GM10266 (cell line): ENCODE data around the gene TMEM72.

Experiments
- DNase-seq: peaks from one replicate; pipeline ENCODE4 v3.0.0; 2012; ENCODE audit errors: extremely low spot score
- TF ChIP-seq, protein P1 (sequence below): IDR thresholded peaks from 2 replicates; pipeline ENCODE4 v1.5.1; 2012; ENCODE audit warnings: mild to moderate bottlenecking, low read depth; ENCODE audit not compliant: control insufficient read depth, insufficient read depth; ENCODE audit errors: missing control alignments

Gene TMEM72

DNA sequence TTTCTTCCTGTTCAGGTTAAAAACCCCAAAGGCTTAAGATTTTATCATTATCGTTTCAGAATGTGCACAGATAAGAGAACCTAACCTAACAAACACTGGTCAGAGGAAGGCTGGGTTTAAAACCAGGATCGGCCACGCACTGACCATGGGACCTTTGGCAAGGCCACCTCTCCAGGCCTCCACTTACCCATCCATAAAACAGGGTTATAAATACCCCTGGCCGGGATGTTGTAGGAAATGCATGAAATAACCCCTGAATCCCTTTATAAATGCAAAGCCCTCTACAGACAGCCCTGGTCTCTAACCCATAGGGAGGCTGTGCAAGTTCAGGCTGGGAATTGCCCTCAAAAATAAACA lies 67.1 kb downstream of the TMEM72 start:
- no peak for DNase-seq
- TF ChIP-seq, protein P1, sequence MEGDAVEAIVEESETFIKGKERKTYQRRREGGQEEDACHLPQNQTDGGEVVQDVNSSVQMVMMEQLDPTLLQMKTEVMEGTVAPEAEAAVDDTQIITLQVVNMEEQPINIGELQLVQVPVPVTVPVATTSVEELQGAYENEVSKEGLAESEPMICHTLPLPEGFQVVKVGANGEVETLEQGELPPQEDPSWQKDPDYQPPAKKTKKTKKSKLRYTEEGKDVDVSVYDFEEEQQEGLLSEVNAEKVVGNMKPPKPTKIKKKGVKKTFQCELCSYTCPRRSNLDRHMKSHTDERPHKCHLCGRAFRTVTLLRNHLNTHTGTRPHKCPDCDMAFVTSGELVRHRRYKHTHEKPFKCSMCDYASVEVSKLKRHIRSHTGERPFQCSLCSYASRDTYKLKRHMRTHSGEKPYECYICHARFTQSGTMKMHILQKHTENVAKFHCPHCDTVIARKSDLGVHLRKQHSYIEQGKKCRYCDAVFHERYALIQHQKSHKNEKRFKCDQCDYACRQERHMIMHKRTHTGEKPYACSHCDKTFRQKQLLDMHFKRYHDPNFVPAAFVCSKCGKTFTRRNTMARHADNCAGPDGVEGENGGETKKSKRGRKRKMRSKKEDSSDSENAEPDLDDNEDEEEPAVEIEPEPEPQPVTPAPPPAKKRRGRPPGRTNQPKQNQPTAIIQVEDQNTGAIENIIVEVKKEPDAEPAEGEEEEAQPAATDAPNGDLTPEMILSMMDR, result no peak

GRCh38 chr10:44978570-44979280 lies 67.6 kb downstream of the TMEM72 start, which contains the start of gene DEPP1:
DEPP1 (minus strand) TSS chr10:44978809; CDS start chr10:44978030, 779 bp downstream.
- peak; percentile 68 for DNase-seq
- TF ChIP-seq, protein P1, result no peak

- no peak for DNase-seq
- TF ChIP-seq, protein P1, result no peak
Observed at GRCh38 chr10:44979281-44980191, 68.4 kb downstream of the TMEM72 start.

- TF ChIP-seq, protein P1, result no peak
- no peak for DNase-seq
Observed at GRCh38 chr10:44980309-44981171, 69.4 kb downstream of the TMEM72 start.

- TF ChIP-seq, protein P1, result no peak
- DNase-seq, result peak; percentile 57
Observed at GRCh38 chr10:44981172-44982113, 70.3 kb downstream of the TMEM72 start.

DNA sequence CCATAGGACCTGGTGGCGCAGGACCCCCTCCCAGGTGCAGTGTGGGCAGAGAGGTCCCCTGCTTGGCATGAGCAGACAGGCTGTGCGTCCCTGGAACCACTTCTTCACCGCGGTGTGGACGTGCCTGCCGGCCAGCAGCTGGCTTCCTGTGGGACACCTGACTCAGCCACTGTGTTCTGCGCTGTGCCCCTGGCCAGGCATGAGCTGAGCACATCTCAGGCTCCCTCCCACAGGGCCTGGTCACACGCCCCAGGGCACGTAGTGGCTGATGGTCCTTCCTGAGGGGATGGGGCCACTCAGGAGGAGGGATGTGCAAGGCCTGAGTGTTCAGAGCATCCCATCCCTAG lies 71.0 kb downstream of the TMEM72 start:
- DNase-seq, result no peak
- TF ChIP-seq, protein P1, result no peak
